ENCODE data around the gene SH3RF2. TPM values are rescaled to one million over a fixed set of nuclear protein-coding genes. Genes with fewer than 3 reads are reported as not detected.

Gene SH3RF2
- total and polyA plus RNA-seq, 2 donors (not counting 1 experiment from before 2014, with no cell fraction given): 0.53 to 1.2 TPM

- no peak for TF ChIP-seq EZH2 (IDR thresholded peaks at IDR 0.05; ENCODE audit: low read length, missing control alignments)
- no peak for TF ChIP-seq CTCF (conservative IDR thresholded peaks at IDR 0.05 in 1 of 2, IDR thresholded peaks at IDR 0.05 in 1 of 2; ENCODE audit: low read depth in 1 of 2, low read length in 2 of 2)
- no peak for DNase-seq (ENCODE audit: low read depth in 2 of 2)
- no peak overlapping the region for H3K9ac ChIP-seq (ENCODE audit: insufficient read depth, low read length)
- no peak overlapping the region for H3K4me3 ChIP-seq (replicated peaks in 1 of 4; ENCODE audit: control extremely low read depth in 1 of 4, insufficient read depth in 1 of 4, low read depth in 3 of 4, low read length in 4 of 4)
- H4K20me1 ChIP-seq (ENCODE audit: control insufficient read depth, extremely low read depth, insufficient read depth, low read length): no peaks in the 10 kb centered on the region
- H3K27ac ChIP-seq (ENCODE audit: insufficient read depth, low read length): no peak overlapping the region
- peak overlapping the region; percentile 28 for H2AFZ ChIP-seq (ENCODE audit: low read length)
- no peaks in the 10 kb centered on the region for H3K4me1 ChIP-seq (ENCODE audit: control insufficient read depth, extremely low read depth, insufficient read depth, low read length)
- no peaks in the 10 kb centered on the region for H3K79me2 ChIP-seq (ENCODE audit: control insufficient read depth, insufficient read depth, low read length)
- no peaks in the 10 kb centered on the region for H3K27me3 ChIP-seq (ENCODE audit: control insufficient read depth, insufficient read depth, low read length)
- H3K9me3 ChIP-seq (ENCODE audit: control insufficient read depth, insufficient read depth, low read depth, low read length): no peaks in the 10 kb centered on the region
- no peaks in the 10 kb centered on the region for H3K36me3 ChIP-seq (ENCODE audit: control insufficient read depth, insufficient read depth, low read length)
- no peak overlapping the region for H3K4me2 ChIP-seq (ENCODE audit: extremely low read depth, insufficient read depth, low read length)
These were observed 145.2 kb downstream of the SH3RF2 start for GRCh38 chr5:146081556-146081955.

GRCh38 chr5:146082798-146083197, 146.4 kb downstream of the SH3RF2 start:
- H3K4me1 ChIP-seq (ENCODE audit: control insufficient read depth, extremely low read depth, insufficient read depth, low read length): no peaks in the 10 kb centered on the region
- H3K9me3 ChIP-seq (ENCODE audit: control insufficient read depth, insufficient read depth, low read depth, low read length): no peaks in the 10 kb centered on the region
- H3K27ac ChIP-seq (ENCODE audit: insufficient read depth, low read length): no peak overlapping the region
- no peak overlapping the region for H2AFZ ChIP-seq (ENCODE audit: low read length)
- TF ChIP-seq CTCF (conservative IDR thresholded peaks at IDR 0.05 in 1 of 2, IDR thresholded peaks at IDR 0.05 in 1 of 2; ENCODE audit: low read depth in 1 of 2, low read length in 2 of 2): no peak
- no peak for TF ChIP-seq EZH2 (IDR thresholded peaks at IDR 0.05; ENCODE audit: low read length, missing control alignments)
- H3K4me2 ChIP-seq (ENCODE audit: extremely low read depth, insufficient read depth, low read length): no peak overlapping the region
- H4K20me1 ChIP-seq (ENCODE audit: control insufficient read depth, extremely low read depth, insufficient read depth, low read length): no peaks in the 10 kb centered on the region
- no peaks in the 10 kb centered on the region for H3K27me3 ChIP-seq (ENCODE audit: control insufficient read depth, insufficient read depth, low read length)
- no peaks in the 10 kb centered on the region for H3K79me2 ChIP-seq (ENCODE audit: control insufficient read depth, insufficient read depth, low read length)
- DNase-seq (ENCODE audit: low read depth in 2 of 2): no peak
- H3K4me3 ChIP-seq (replicated peaks in 1 of 4; ENCODE audit: control extremely low read depth in 1 of 4, insufficient read depth in 1 of 4, low read depth in 3 of 4, low read length in 4 of 4): no peak overlapping the region
- no peaks in the 10 kb centered on the region for H3K36me3 ChIP-seq (ENCODE audit: control insufficient read depth, insufficient read depth, low read length)
- H3K9ac ChIP-seq (ENCODE audit: insufficient read depth, low read length): no peak overlapping the region

GRCh38 chr5:146084376-146084775, 148.0 kb downstream of the SH3RF2 start:
- Histone ChIP-seq H3K4me2 (ENCODE audit: extremely low read depth, insufficient read depth, low read length) (no peak overlapping the region), H3K79me2 (ENCODE audit: control insufficient read depth, insufficient read depth, low read length) (no peaks in the 10 kb centered on the region), H3K9ac (ENCODE audit: insufficient read depth, low read length) (no peak overlapping the region), H4K20me1 (ENCODE audit: control insufficient read depth, extremely low read depth, insufficient read depth, low read length) (no peaks in the 10 kb centered on the region), H3K9me3 (ENCODE audit: control insufficient read depth, insufficient read depth, low read depth, low read length) (no peaks in the 10 kb centered on the region), H3K27ac (ENCODE audit: insufficient read depth, low read length) (no peak overlapping the region), H3K36me3 (ENCODE audit: control insufficient read depth, insufficient read depth, low read length) (no peaks in the 10 kb centered on the region), H3K4me3 (replicated peaks in 1 of 4; ENCODE audit: control extremely low read depth in 1 of 4, insufficient read depth in 1 of 4, low read depth in 3 of 4, low read length in 4 of 4) (no peak overlapping the region), H3K4me1 (ENCODE audit: control insufficient read depth, extremely low read depth, insufficient read depth, low read length) (no peaks in the 10 kb centered on the region), H2AFZ (ENCODE audit: low read length) (no peak overlapping the region), H3K27me3 (ENCODE audit: control insufficient read depth, insufficient read depth, low read length) (no peaks in the 10 kb centered on the region)
- no peak for DNase-seq (ENCODE audit: low read depth in 2 of 2)
- TF ChIP-seq EZH2 (IDR thresholded peaks at IDR 0.05; ENCODE audit: low read length, missing control alignments) (no peak), CTCF (conservative IDR thresholded peaks at IDR 0.05 in 1 of 2, IDR thresholded peaks at IDR 0.05 in 1 of 2; ENCODE audit: low read depth in 1 of 2, low read length in 2 of 2) (no peak)
